Type B pancreatic cell (in vitro differentiated cells): ENCODE measurements around the gene TMEM134. TPM values are rescaled to one million over a fixed set of nuclear protein-coding genes. Genes with fewer than 3 reads are reported as not detected.

Experiments used
- DNase-seq: peaks from one replicate; pipeline ENCODE4 v3.0.0; 2021; ENCODE audit warnings: mixed read lengths; ENCODE audit not compliant: unreplicated experiment; ENCODE audit errors: extremely low spot score
- H3K27ac Mint-ChIP-seq: 2 replicates; pipeline ENCODE4 v1.8.0; 2021; ENCODE audit warnings: mild to moderate bottlenecking, mixed read lengths
- H3K27me3 Mint-ChIP-seq: 2 replicates; pipeline ENCODE4 v1.8.0; 2021; ENCODE audit warnings: mixed read lengths
- H3K36me3 Mint-ChIP-seq: 2 replicates; pipeline ENCODE4 v1.8.0; 2021; ENCODE audit warnings: mixed read lengths
- H3K4me1 Mint-ChIP-seq: one replicate; pipeline ENCODE4 v1.8.0; 2021; ENCODE audit warnings: mixed read lengths; ENCODE audit not compliant: unreplicated experiment
- H3K4me3 Mint-ChIP-seq: 2 replicates; pipeline ENCODE4 v1.8.0; 2021; ENCODE audit warnings: mild to moderate bottlenecking, mixed read lengths
- H3K9me3 Mint-ChIP-seq: 2 replicates; pipeline ENCODE4 v1.8.0; 2021; ENCODE audit warnings: mixed read lengths
- total RNA-seq: library from RNA; stranded (reverse); gene quantifications from 2 replicates; pipeline ENCODE4 v1.2.1, GENCODE V29; 2021; ENCODE audit warnings: low replicate concordance
- TF ChIP-seq, protein P1 (sequence below): fragments of 200-600 bp; sonication (generic); conservative IDR thresholded peaks from 2 replicates; pipeline ENCODE4 v1.5.0; 2021; ENCODE audit warnings: antibody characterized with exemption, mild to moderate bottlenecking

The TMEM134 gene
- total RNA-seq, 1 donor from 2014 or later = 46.6 TPM

DNA sequence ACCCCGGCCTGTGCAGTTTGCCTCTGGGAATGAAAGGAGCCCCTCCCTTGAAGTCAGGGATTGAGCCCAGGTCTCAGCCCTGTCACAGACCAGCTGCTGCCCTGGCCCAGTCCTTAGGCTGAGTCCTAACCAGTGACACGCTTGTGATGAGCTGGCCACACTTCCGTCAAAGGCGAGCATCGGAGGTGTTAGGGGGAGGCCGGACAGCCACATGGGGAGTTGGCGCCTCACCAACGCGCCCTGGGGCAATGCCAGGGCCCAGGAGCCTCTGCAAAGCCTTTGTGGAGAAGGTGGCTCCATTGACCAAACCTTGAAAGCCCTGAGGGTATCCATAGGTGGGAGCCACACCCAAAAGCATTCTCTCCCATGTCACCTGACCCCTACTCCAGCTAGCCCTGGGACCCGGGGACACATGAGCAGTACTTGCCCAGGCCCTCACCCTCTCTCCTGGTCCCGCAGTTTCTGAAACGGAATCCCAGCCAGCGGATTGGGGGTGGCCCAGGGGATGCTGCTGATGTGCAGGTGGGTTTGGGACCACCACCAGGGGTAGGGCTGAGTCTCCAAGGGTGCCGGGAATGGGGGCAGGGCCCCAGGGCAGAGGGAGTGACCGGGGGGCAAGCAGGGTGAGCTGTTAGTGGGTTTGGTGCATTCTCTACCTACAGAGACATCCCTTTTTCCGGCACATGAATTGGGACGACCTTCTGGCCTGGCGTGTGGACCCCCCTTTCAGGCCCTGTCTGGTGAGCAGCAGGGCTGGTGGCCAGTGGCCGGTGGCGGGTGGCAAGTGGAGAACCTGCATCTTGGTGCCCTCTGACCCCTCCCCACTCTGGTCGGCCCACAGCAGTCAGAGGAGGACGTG lies 35.3 kb downstream of the TMEM134 start:
- H3K27me3 Mint-ChIP-seq = no peaks in the 10 kb centered on the region
- no peak for DNase-seq
- TF ChIP-seq, protein P1, sequence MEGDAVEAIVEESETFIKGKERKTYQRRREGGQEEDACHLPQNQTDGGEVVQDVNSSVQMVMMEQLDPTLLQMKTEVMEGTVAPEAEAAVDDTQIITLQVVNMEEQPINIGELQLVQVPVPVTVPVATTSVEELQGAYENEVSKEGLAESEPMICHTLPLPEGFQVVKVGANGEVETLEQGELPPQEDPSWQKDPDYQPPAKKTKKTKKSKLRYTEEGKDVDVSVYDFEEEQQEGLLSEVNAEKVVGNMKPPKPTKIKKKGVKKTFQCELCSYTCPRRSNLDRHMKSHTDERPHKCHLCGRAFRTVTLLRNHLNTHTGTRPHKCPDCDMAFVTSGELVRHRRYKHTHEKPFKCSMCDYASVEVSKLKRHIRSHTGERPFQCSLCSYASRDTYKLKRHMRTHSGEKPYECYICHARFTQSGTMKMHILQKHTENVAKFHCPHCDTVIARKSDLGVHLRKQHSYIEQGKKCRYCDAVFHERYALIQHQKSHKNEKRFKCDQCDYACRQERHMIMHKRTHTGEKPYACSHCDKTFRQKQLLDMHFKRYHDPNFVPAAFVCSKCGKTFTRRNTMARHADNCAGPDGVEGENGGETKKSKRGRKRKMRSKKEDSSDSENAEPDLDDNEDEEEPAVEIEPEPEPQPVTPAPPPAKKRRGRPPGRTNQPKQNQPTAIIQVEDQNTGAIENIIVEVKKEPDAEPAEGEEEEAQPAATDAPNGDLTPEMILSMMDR = no peak
- no peak overlapping the region for H3K27ac Mint-ChIP-seq
- H3K4me1 Mint-ChIP-seq = no peaks in the 10 kb centered on the region
- no peaks in the 10 kb centered on the region for H3K9me3 Mint-ChIP-seq
- H3K4me3 Mint-ChIP-seq = no peak overlapping the region
- no peaks in the 10 kb centered on the region for H3K36me3 Mint-ChIP-seq

- Mint-ChIP-seq H3K4me1 (peaks cover 5% of the 10 kb centered on the region), H3K27ac (no peak overlapping the region), H3K4me3 (no peak overlapping the region), H3K9me3 (no peaks in the 10 kb centered on the region), H3K36me3 (no peaks in the 10 kb centered on the region), H3K27me3 (no peaks in the 10 kb centered on the region)
- TF ChIP-seq, protein P1 = no peak
- no peak for DNase-seq
Observed at GRCh38 chr11:67432655-67433349, 36.2 kb downstream of the TMEM134 start.

DNA sequence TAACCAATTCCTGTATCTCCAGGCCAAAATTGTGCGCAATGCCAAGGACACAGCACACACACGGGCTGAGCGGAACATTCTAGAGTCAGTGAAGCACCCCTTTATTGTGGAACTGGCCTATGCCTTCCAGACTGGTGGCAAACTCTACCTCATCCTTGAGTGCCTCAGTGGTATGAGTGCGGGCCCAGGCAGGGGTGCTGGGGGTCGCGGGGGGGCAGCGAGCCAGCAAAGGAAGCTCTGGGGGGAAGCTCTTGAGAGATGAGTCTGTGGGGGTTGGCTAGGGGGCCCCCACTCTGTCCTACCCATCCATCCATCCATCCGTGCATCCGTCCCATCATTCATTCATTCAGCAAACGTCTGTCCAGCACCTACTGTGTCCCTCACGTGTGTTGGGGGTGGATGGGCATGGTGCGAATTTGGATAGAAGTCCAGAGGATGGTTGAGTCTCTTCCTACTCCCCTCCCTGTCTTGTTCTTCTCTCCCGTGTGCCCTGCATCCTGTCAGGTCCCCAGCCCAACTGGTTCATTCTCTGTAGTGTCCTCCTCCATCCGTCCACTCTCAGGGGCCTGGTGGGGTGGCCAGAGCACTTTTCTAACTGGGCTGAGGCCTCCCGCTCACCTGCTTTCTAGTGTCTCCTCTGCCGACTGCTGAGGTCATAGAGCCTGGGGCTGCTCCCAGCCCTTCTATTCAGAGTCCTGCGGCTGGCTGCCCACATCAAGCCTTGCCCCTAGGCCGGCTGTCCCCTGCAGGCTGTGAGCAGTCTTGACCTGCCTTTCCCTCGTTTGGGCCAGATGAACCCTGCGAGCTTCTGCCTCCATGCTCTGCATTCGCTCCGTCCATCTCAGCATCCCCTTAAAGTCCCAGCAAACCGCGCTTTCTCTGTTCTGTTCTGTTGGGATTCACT lies 37.5 kb downstream of the TMEM134 start:
- peaks cover 8% of the 10 kb centered on the region for H3K4me1 Mint-ChIP-seq

DNA sequence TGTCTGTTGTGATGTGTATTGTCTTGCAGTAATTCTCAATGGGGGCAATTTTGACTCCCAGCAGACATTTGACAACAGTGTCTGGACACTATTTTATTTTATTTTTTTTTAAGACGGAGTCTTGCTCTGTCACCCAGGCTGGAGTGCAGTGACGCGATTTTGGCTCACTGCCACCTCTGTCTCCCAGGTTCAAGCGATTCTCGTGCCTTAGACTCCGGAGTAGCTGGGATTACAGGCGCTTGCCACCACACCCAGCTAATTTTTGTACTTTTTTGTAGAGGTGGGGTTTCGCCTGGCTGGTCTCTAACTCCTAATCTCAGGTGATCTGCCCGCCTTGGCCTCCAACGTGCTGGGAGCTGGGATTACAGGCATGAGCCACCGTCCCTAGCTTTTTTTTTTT lies 39.3 kb downstream of the TMEM134 start:
- DNase-seq = no peak
- TF ChIP-seq, protein P1 = no peak
- Mint-ChIP-seq H3K9me3 (no peaks in the 10 kb centered on the region), H3K27ac (no peak overlapping the region), H3K27me3 (no peaks in the 10 kb centered on the region), H3K4me1 (peaks cover 8% of the 10 kb centered on the region), H3K4me3 (peak overlapping the region; percentile 93), H3K36me3 (no peaks in the 10 kb centered on the region)

More for the DNA sequence above, 37.5 kb downstream of the TMEM134 start:
- TF ChIP-seq, protein P1 = no peak
- H3K27ac Mint-ChIP-seq = peak overlapping the region; percentile 43
- no peaks in the 10 kb centered on the region for H3K27me3 Mint-ChIP-seq
- peak overlapping the region; percentile 45 for H3K4me3 Mint-ChIP-seq
- H3K9me3 Mint-ChIP-seq = no peaks in the 10 kb centered on the region
- DNase-seq = no peak
- H3K36me3 Mint-ChIP-seq = no peaks in the 10 kb centered on the region

- no peaks in the 10 kb centered on the region for H3K27me3 Mint-ChIP-seq
- no peaks in the 10 kb centered on the region for H3K36me3 Mint-ChIP-seq
- H3K27ac Mint-ChIP-seq = peak overlapping the region; percentile 84
- peak overlapping the region; percentile 93 for H3K4me3 Mint-ChIP-seq
- H3K4me1 Mint-ChIP-seq = peaks cover 8% of the 10 kb centered on the region
- no peaks in the 10 kb centered on the region for H3K9me3 Mint-ChIP-seq
- DNase-seq = no peak
- TF ChIP-seq, protein P1 = no peak
Observed at GRCh38 chr11:67429038-67429668, 39.9 kb downstream of the TMEM134 start.
